H9 (cell line): ENCODE measurements around the gene C20orf202. TPM values are rescaled to one million over a fixed set of nuclear protein-coding genes. Genes with fewer than 3 reads are reported as not detected.

Experiments
- DNase-seq: peaks from one replicate; pipeline ENCODE4 v3.0.0-alpha.2; 2017
- H2AFZ ChIP-seq: one replicate; pipeline ENCODE4 v1.6.1; 2013; ENCODE audit warnings: mild to moderate bottlenecking, low read length, control low read depth, moderate library complexity
- H2AK5ac ChIP-seq: 2 replicates; pipeline ENCODE4 v1.6.1; 2013; ENCODE audit warnings: low read length, control low read depth, mixed read lengths; ENCODE audit not compliant: insufficient read length
- H2BK120ac ChIP-seq: one replicate; pipeline ENCODE4 v1.6.1; 2013; ENCODE audit warnings: low read depth, mild to moderate bottlenecking, low read length, control low read depth, inconsistent platforms; ENCODE audit not compliant: poor library complexity, severe bottlenecking
- H2BK12ac ChIP-seq: 2 replicates; pipeline ENCODE4 v1.6.1; 2013; ENCODE audit warnings: low read length, control low read depth, mixed read lengths, low read depth; ENCODE audit not compliant: insufficient read length
- H2BK15ac ChIP-seq: 2 replicates; pipeline ENCODE4 v1.6.1; 2013; ENCODE audit warnings: low read depth, low read length, control low read depth
- H2BK20ac ChIP-seq: one replicate; pipeline ENCODE4 v1.6.1; 2013; ENCODE audit warnings: low read depth, mild to moderate bottlenecking, low read length, control low read depth, inconsistent platforms; ENCODE audit not compliant: poor library complexity, severe bottlenecking
- H2BK5ac ChIP-seq: 2 replicates; pipeline ENCODE4 v1.6.1; 2013; ENCODE audit warnings: low read length, control low read depth, mixed read lengths; ENCODE audit not compliant: insufficient read length
- H3K14ac ChIP-seq: 2 replicates; pipeline ENCODE4 v1.6.1; 2013; ENCODE audit warnings: low read length, control low read depth; ENCODE audit not compliant: insufficient read depth
- H3K18ac ChIP-seq: 2 replicates; pipeline ENCODE4 v1.6.1; 2013; ENCODE audit warnings: low read depth, mild to moderate bottlenecking, mixed read lengths, low read length, control low read depth; ENCODE audit not compliant: insufficient read length
- H3K23ac ChIP-seq: 2 replicates; pipeline ENCODE4 v1.6.1; 2013; ENCODE audit warnings: low read length, control low read depth, mixed read lengths, low read depth; ENCODE audit not compliant: insufficient read length
- H3K23me2 ChIP-seq: 2 replicates; pipeline ENCODE4 v1.6.1; 2013; ENCODE audit warnings: low read depth, mild to moderate bottlenecking, mixed read lengths, low read length, control low read depth; ENCODE audit not compliant: insufficient read length, poor library complexity, severe bottlenecking
- H3K27ac ChIP-seq: 2 replicates; pipeline ENCODE4 v1.5.1; 2013; ENCODE audit warnings: low read length, control low read depth, mixed read lengths, low read depth; ENCODE audit not compliant: insufficient read length
- H3K27me3 ChIP-seq: 2 replicates; pipeline ENCODE4 v1.6.1; 2013; ENCODE audit warnings: low read length, control low read depth, inconsistent platforms; ENCODE audit not compliant: insufficient read depth
- H3K4ac ChIP-seq: 2 replicates; pipeline ENCODE4 v1.6.1; 2013; ENCODE audit warnings: low read depth, mild to moderate bottlenecking, control low read depth, inconsistent platforms, low read length, moderate library complexity
- H3K4me1 ChIP-seq: 2 replicates; pipeline ENCODE4 v1.6.1; 2013; ENCODE audit warnings: low read length, control low read depth, inconsistent platforms; ENCODE audit not compliant: insufficient read depth
- H3K4me2 ChIP-seq: 2 replicates; pipeline ENCODE4 v1.6.1; 2013; ENCODE audit warnings: low read length, control low read depth, mixed read lengths; ENCODE audit not compliant: insufficient read length, insufficient read depth
- H3K56ac ChIP-seq: 2 replicates; pipeline ENCODE4 v1.6.1; 2013; ENCODE audit warnings: low read depth, mild to moderate bottlenecking, mixed read lengths, low read length, control low read depth; ENCODE audit not compliant: insufficient read length
- H3K79me1 ChIP-seq: 2 replicates; pipeline ENCODE4 v1.6.1; 2013; ENCODE audit warnings: low read depth, mild to moderate bottlenecking, moderate library complexity, low read length, control low read depth, inconsistent platforms; ENCODE audit not compliant: insufficient read depth, poor library complexity, severe bottlenecking
- H3K79me2 ChIP-seq: 2 replicates; pipeline ENCODE4 v1.6.1; 2013; ENCODE audit warnings: low read length, control low read depth, inconsistent platforms; ENCODE audit not compliant: insufficient read depth
- H3K9ac ChIP-seq: 2 replicates; pipeline ENCODE4 v1.6.1; 2013; ENCODE audit warnings: low read length, control low read depth, mixed read lengths; ENCODE audit not compliant: insufficient read length; ENCODE audit errors: extremely low read depth
- H3K9me3 ChIP-seq: one replicate; pipeline ENCODE4 v1.6.1; 2013; ENCODE audit warnings: low read depth, low read length, inconsistent platforms; ENCODE audit not compliant: control insufficient read depth
- H3T11ph ChIP-seq: one replicate; pipeline ENCODE4 v1.6.1; 2013; ENCODE audit warnings: mild to moderate bottlenecking, low read length, control low read depth, inconsistent platforms
- H4K20me1 ChIP-seq: one replicate; pipeline ENCODE4 v1.6.1; 2013; ENCODE audit not compliant: control insufficient read depth, insufficient read length, insufficient read depth
- H4K5ac ChIP-seq: 2 replicates; pipeline ENCODE4 v1.6.1; 2013; ENCODE audit warnings: low read depth, mild to moderate bottlenecking, mixed read lengths, low read length, control low read depth; ENCODE audit not compliant: insufficient read length
- H4K8ac ChIP-seq: replicated peaks from 2 replicates; pipeline ENCODE4 v1.6.1; 2013; ENCODE audit warnings: low read length, control low read depth, mixed read lengths, low read depth; ENCODE audit not compliant: insufficient read length
- H4K91ac ChIP-seq: 2 replicates; pipeline ENCODE4 v1.6.1; 2013; ENCODE audit warnings: low read depth, mild to moderate bottlenecking, moderate library complexity, mixed read lengths, low read length, control low read depth; ENCODE audit not compliant: insufficient read length
- H3K27ac Mint-ChIP-seq, 3 experiments: 2 replicates in 2 of 3; 3 replicates in 1 of 3; pipeline ENCODE4 v1.8.0; 2020 to 2021; ENCODE audit warnings: mixed read lengths in 3 of 3, mild to moderate bottlenecking in 1 of 3, moderate library complexity in 1 of 3
- H3K27me3 Mint-ChIP-seq: 2 replicates; pipeline ENCODE4 v1.8.0; 2021; ENCODE audit warnings: low read depth, mild to moderate bottlenecking, moderate library complexity, mixed read lengths
- H3K36me3 Mint-ChIP-seq, 3 experiments: 2 replicates in 2 of 3; 3 replicates in 1 of 3; pipeline ENCODE4 v1.8.0; 2020 to 2021; ENCODE audit warnings: low read depth in 3 of 3, mixed read lengths in 3 of 3; ENCODE audit not compliant: insufficient read depth in 1 of 3
- H3K4me1 Mint-ChIP-seq, 2 experiments: 2 replicates each; pipeline ENCODE4 v1.8.0; 2020; ENCODE audit warnings: mixed read lengths in 2 of 2
- H3K4me3 Mint-ChIP-seq, 2 experiments: 2 replicates in 1 of 2; 3 replicates in 1 of 2; pipeline ENCODE4 v1.8.0; 2020 to 2021; ENCODE audit warnings: mild to moderate bottlenecking in 2 of 2, mixed read lengths in 2 of 2, moderate library complexity in 1 of 2
- H3K9me3 Mint-ChIP-seq, 2 experiments: 2 replicates in 1 of 2; 3 replicates in 1 of 2; pipeline ENCODE4 v1.8.0; 2020; ENCODE audit warnings: mild to moderate bottlenecking in 2 of 2, mixed read lengths in 2 of 2, moderate library complexity in 1 of 2
- CTCF ChIP-seq: fragments of 200-600 bp; sonication (generic); conservative IDR thresholded peaks from 3 replicates; pipeline ENCODE4 v1.8.0; 2021; ENCODE audit warnings: antibody characterized with exemption, mild to moderate bottlenecking
- WGBS: extraction: QIAGEN DNeasy Blood & Tissue Kit; methylation state at CpG from one replicate; pipeline ENCODE4 v1.1.7; 2013; ENCODE audit warnings: missing lambda C conversion rate, low lambda C conversion rate, mixed read lengths; ENCODE audit not compliant: insufficient read length; ENCODE audit errors: extremely low coverage; 5-methylcytosine and 5-hydroxymethylcytosine counted together
- total RNA-seq: library from RNA; stranded (reverse); gene quantifications from 2 replicates; pipeline ENCODE4 v1.2.1, GENCODE V29; 2021

C20orf202 gene
- total RNA-seq, 1 experiment from 2014 or later: 0.13 TPM

GRCh38 chr20:1160496-1160895, 42.8 kb upstream of the C20orf202 start:
- H3K9ac ChIP-seq: no peak overlapping the region
- no peak for DNase-seq
- no peak overlapping the region for H3K4ac ChIP-seq
- H2AK5ac ChIP-seq: no peak overlapping the region
- H3K27ac ChIP-seq: no peak overlapping the region
- peaks cover 15 to 57% (median 47%) of the 10 kb centered on the region in 3 experiments; a peak in 6 of 7 replicates for H3K36me3 Mint-ChIP-seq
- H4K8ac ChIP-seq: no peak overlapping the region
- no peaks in the 10 kb centered on the region for H3K79me1 ChIP-seq
- no peaks in the 10 kb centered on the region for H3K23me2 ChIP-seq
- no peak overlapping the region for H3K56ac ChIP-seq
- H2BK5ac ChIP-seq: no peak overlapping the region
- no peak overlapping the region for H4K5ac ChIP-seq
- no peak overlapping the region for H3K18ac ChIP-seq
- H2BK120ac ChIP-seq: no peak overlapping the region
- H3K27me3 ChIP-seq: no peaks in the 10 kb centered on the region; the same call in 1 of the 2 replicates
- H4K91ac ChIP-seq: no peak overlapping the region
- no peak overlapping the region for H2AFZ ChIP-seq
- no peaks in the 10 kb centered on the region; the same call in 1 of the 2 replicates for H3K79me2 ChIP-seq
- no peaks in the 10 kb centered on the region for H3K27me3 Mint-ChIP-seq
- WGBS: no CpG with 5 or more reads among the region's 10 CpGs
- no peaks in the 10 kb centered on the region for H3K9me3 ChIP-seq
- H3K4me2 ChIP-seq: no peak overlapping the region
- H3K4me1 ChIP-seq: no peaks in the 10 kb centered on the region
- H2BK20ac ChIP-seq: no peak overlapping the region
- H2BK15ac ChIP-seq: no peak overlapping the region
- no peak overlapping the region for H3K23ac ChIP-seq
- no peak overlapping the region for H3T11ph ChIP-seq
- no peak overlapping the region for H3K4me3 Mint-ChIP-seq
- no peak overlapping the region for H2BK12ac ChIP-seq
- no peak overlapping the region for H3K14ac ChIP-seq
- no peak overlapping the region for H3K27ac Mint-ChIP-seq
- no peaks in the 10 kb centered on the region for H4K20me1 ChIP-seq
- TF ChIP-seq CTCF: no peak
- no peaks in the 10 kb centered on the region for H3K4me1 Mint-ChIP-seq
- H3K9me3 Mint-ChIP-seq: no peaks in the 10 kb centered on the region
